Measurements from ENCODE around the gene SSTR4.

Gene SSTR4

GRCh38 chr20:23028392-23028791 lies 6.7 kb upstream of the SSTR4 start (continued):
- no peak for TF ChIP-seq TSHZ2 (CRISPR knock-in tag; IDR thresholded peaks at IDR 0.05)
- no peak for TF ChIP-seq OSR1 (CRISPR knock-in tag; IDR thresholded peaks at IDR 0.05)
- no peak for TF ChIP-seq TOX (CRISPR knock-in tag; IDR thresholded peaks at IDR 0.05; ENCODE audit: borderline replicate concordance)

- ATAC-seq, result no peak
- TF ChIP-seq GLIS3 (CRISPR knock-in tag; IDR thresholded peaks at IDR 0.05) (no peak), ESRRG (CRISPR knock-in tag; IDR thresholded peaks at IDR 0.05) (no peak), TSHZ2 (CRISPR knock-in tag; IDR thresholded peaks at IDR 0.05) (no peak), POU6F1 (CRISPR knock-in tag; IDR thresholded peaks at IDR 0.05; ENCODE audit: borderline replicate concordance, low read depth) (no peak), SNAI2 (CRISPR knock-in tag; IDR thresholded peaks at IDR 0.05) (no peak), CSRNP3 (CRISPR knock-in tag; IDR thresholded peaks at IDR 0.05) (no peak), CREB5 (CRISPR knock-in tag; IDR thresholded peaks at IDR 0.05; ENCODE audit: low read depth) (no peak), ZFP30 (CRISPR knock-in tag; IDR thresholded peaks at IDR 0.05) (no peak), BACH2 (CRISPR knock-in tag; IDR thresholded peaks at IDR 0.05; ENCODE audit: borderline replicate concordance) (no peak), ZNF565 (CRISPR knock-in tag; conservative IDR thresholded peaks at IDR 0.05; ENCODE audit: low read depth) (no peak), PATZ1 (CRISPR knock-in tag; IDR thresholded peaks at IDR 0.05; ENCODE audit: borderline replicate concordance) (no peak), PPARA (CRISPR knock-in tag; IDR thresholded peaks at IDR 0.05; ENCODE audit: borderline replicate concordance) (no peak), TCF4 (CRISPR knock-in tag; IDR thresholded peaks at IDR 0.05; ENCODE audit: borderline replicate concordance) (no peak), ARNTL (CRISPR knock-in tag; IDR thresholded peaks at IDR 0.05; ENCODE audit: borderline replicate concordance, low read depth) (no peak), OSR1 (CRISPR knock-in tag; IDR thresholded peaks at IDR 0.05) (no peak), ZC3H10 (CRISPR knock-in tag; IDR thresholded peaks at IDR 0.05) (no peak), ISL1 (CRISPR knock-in tag; IDR thresholded peaks at IDR 0.05) (no peak), RARB (CRISPR knock-in tag; IDR thresholded peaks at IDR 0.05) (no peak)
These were observed 5.8 kb upstream of the SSTR4 start for GRCh38 chr20:23029324-23029723.
